CD4-positive, alpha-beta T cell treated with Interleukin-10 for 1 hour (primary cell): Measurements from ENCODE around the gene SOCS4.

Experiments used
- DNase-seq: peaks from one replicate; pipeline ENCODE4 v3.0.0-alpha.2; 2020

SOCS4 gene

DNA sequence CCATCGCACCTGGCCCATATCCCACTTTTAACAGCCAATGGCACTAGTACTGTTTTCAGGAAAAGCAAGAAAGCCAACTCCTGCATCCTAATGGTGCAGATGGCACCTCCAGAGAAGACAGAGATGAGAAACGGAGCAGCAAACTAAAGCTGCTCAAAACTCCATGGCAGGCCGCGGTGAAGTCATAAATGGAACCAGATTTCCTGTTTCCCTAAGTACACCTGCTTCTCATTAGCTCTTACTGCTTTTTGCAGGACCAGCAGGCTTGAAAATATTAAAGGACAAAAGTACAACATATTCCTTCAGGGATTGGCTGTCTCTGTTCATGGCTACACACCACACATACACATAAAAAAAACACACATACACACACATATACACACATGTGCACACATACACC is 65.3 kb downstream of the SOCS4 start:
- DNase-seq, result no peak

- no peak for DNase-seq
Observed at GRCh38 chr14:55094292-55095157, 67.5 kb downstream of the SOCS4 start.

DNA sequence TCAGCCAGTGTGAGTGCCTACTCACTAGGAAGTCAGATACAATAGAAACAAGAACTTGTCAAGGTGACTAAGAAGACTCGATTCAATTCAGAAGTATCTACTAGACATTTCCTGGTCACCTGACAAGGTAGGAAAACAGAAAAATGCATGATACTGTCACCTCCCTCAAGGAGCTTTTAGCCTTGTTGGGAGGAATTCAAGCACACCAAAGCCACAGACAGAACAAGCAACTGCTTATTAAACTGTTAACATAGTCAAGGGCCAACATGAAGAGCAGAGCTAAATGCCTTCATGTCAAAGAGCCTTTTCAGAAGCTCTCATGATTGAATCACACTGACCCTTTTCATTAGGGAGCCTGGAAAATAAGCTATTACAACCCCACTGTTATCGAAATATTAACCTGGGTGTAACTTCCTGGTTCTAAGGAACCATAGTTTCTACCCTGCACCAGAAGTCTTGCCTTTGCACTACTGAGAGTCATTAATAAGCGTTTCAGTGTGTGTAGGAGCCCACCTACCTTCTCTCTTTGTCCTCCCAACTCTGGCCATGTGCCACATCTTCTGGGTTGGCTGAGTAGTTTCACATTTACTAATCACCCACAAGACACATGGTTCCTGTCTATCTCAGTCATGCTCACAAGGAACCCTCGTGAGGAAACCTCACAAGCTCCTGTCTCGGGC is 71.0 kb downstream of the SOCS4 start:
- peak; percentile 54 for DNase-seq

DNA sequence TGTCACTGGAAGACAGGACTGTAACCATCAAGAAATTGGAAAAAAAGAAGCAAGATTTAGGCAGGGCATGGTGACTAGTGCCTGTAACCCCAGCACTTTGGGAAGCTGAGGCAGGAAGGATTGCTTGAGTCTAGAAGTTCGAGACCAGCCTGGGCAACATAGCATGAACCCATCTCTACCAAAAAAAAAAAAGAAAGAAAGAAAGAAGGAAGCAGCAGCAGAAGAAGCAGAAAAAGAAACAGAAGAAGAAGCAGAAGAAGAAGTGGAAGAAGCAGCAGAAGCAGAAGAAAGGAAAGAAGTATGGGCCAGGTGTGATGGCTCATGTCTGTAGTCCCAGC is 71.5 kb downstream of the SOCS4 start:
- no peak for DNase-seq
